HG03342 (cell line): Measurements from ENCODE around the gene KCNQ1.

Source experiments
- ATAC-seq: cut with Tn5 transposase; IDR thresholded peaks from one replicate; pipeline ENCODE4 v1.9.1; 2021; ENCODE audit warnings: mild to moderate bottlenecking, moderate library complexity; ENCODE audit not compliant: unreplicated experiment

Gene KCNQ1

DNA sequence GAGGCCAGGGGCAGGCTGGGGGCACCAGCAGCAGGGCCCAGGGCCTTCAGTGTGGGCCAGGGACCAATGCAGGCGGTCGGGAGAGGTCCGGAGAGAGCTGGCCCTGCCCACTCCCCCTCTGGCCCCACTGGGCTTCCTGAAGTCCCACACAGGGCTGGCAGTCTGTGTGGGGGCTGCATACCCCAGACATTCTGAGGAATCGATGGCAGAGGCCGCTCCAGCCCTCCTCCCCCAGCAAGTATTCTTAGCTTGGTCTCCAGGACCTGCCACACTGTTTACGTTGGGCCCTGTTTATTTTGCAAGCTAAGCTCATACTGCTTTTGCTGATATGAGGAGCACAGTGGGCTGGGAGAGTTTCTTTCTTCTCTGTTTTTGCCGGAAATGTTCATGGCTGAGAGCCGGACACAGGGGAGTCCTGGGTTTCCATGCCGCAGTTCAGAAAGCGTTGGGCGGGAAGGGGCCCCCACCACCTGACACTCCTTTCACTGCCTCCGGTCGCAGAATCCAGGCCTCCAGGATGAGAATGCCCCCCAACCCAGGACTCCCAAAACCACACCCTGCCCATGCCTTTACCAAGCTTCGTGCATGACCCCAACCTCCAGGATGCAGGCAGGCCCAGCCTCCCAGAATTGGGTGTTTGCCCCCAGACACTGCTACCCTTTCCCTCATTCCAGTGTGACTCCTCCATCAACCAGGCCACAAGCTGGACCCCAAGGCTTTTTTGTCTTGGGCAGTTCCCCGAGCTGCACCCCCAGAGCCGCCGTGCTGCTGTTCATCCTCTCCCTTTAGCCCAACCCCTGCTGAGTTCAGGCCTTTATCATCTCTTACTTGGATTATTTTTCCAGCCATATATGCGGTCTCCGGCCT lies 336.8 kb downstream of the KCNQ1 start:
- ATAC-seq, result no peak

DNA sequence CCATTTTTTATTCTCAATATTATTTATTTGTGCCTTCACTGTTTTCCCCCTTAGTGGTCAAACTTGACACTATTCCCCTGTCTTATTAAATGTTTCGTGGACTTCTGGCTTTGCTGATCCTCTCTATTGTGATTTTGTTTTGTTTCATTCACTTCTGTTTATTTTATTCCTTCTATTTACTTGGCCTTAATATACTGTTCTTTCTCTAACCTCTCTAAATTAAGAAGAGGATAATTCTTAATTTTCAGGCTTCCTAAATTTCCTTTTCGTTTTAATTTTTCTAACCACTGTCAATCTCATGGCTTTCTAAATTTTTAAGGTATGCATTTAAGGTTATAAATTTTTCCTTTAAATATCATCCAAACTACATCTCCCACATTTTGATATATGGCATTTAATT lies 338.0 kb downstream of the KCNQ1 start:
- no peak for ATAC-seq

DNA sequence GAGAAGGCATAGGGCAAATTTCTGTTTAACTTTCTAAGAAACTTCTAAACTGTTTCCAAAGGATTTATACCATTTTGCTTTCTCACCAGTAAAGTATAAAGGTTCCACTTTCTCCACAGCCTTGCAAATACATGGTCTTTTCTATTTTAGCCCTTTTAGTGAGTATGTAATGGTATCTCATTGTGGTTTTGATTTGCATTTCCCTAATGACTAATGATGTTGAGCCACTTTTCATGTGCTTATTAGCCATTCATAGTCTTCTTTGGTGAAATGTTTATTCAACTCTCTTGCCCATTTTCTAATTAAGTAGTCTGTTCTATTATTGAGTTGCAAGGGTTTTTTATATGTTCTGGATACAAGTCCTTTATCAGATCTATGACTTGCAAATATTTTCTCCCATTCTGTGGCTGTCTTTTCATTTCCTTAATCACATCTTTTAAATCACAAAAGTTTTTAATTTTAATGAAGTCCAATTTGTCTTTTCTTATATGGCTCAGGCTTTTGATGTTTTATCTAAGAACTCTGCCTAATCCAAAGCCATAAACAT lies 338.8 kb downstream of the KCNQ1 start:
- ATAC-seq, result no peak

DNA sequence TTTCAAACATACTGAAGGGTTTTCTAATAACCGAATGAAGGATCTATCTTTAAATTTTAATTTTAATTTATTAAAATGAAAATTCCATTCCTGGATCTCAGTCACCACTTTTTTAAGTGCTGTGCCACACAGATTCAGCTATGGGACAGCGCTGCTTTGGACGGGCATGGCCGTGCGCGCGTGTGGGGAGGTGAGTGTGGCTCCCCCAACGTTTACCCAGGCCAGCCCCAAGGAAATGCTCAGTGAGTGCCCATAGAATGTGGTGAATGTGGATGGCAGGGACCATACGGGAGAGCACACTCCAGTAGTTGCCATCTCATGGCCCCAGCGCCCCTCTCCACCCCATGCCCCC lies 343.0 kb downstream of the KCNQ1 start:
- no peak for ATAC-seq

DNA sequence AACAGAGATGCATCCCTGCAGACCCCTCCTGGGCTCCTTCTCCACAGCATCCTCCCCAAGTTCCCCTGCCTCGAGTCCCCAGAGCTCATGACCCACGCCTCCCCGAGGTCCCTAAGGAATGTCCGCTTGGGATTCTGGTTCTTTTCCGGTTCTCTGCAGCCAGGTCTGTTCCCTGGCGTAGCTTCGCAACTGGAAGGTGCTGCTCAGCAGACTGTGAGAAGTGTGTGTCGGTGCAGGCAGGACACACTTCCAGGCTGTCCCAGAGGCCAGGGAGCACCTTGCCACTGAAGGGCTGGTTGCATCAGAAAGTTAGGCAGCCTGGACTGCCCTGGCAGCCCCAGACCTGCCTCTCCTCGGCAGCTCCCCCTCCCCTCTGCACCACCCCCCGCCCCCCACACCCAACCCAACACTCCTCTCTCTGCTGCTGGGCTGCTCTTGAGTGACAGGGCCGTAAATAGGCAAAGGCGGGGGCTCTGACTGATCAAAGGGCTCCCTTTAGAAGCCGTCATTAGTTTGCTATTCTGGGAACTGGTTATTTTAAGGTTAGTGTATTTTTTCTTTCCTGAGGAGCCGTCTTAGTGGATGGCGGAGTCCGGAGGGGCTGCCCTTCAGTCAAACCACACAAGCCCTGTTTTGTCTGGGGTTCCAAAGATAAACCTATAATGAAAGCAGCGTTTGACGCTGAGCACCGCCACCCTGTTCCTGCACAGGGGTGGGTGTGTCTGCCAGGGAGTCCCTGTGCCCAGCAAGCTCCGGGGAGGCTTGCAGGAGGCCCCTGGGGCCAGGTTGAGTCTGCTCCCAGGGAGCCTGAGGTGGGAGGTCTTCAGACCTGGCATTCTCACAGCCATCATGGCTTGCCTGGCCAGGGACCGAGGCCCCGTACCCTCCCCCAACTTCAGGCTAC lies 343.6 kb downstream of the KCNQ1 start:
- ATAC-seq, result no peak

DNA sequence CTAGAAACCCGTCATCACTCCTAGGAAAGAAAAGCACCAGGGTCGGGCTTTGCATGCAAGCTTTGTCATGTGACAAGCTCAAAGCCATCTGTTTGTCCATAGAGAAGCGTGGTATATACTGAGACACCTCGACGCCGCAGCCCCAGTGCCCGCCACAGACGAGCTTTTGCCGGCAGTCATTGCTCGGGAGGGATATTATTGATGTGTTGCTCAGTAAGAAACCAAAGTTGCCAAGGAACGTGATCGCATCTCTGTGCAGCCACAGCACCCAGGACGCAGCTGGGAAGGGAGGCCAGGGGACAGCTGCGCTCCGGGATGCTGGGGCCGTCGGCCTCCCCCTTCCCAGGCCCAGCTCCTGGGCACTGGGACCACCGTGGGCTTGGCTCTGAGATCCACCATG lies 344.5 kb downstream of the KCNQ1 start:
- no peak for ATAC-seq

DNA sequence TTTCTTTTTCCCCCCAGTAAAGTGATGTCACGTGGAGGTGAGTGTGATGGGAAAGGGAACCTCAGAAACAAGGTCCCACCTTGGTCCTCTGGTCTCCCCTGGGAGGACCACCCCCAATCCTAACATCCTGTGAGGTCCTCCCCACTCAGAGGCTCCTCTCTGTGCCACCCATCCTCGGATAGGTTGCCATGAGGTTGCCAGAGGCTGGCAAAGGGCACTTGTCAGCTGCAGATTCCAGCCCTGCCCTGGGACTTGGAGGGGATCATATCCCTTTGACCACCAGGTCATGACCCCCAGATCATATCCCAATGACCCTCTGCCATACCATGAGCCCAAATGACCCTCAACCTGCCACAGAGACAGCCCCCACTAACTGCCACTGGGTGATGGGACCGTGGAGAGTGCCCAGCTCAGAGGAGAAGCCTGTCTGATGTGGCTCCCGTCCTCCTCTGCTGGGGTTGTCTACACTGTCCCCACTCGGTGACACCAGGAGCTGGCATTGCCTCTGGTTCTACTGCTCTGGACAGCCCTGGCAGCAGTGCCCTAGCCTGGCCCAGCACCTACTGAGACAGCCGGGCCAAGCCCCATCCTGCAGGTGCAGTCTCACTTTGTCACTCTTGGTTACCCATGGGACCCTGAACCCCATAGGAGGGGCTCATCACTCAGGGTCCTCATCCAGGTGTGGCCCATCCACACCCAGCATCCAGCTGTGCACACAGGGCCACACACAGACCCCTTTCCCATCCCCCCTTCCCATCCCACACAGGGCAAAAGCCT lies 345.2 kb downstream of the KCNQ1 start:
- ATAC-seq, result no peak

DNA sequence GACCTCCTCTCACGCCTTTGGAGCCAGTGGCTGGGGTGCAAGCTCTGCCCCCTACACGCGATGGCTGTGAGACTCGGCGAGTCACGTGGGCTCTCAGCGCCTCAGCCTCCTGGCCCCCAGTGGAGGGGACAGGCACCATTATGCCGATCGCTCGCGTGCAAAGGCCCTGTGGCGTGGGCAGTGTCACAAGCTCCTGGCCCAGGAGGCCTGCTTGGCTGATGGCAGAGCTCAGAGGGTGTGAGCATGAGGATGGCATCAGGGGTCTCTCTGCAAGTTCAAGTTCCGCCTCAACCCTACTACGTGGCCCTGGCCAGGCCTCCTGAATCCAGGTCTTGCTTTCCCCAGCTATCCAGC lies 345.7 kb downstream of the KCNQ1 start:
- no peak for ATAC-seq

DNA sequence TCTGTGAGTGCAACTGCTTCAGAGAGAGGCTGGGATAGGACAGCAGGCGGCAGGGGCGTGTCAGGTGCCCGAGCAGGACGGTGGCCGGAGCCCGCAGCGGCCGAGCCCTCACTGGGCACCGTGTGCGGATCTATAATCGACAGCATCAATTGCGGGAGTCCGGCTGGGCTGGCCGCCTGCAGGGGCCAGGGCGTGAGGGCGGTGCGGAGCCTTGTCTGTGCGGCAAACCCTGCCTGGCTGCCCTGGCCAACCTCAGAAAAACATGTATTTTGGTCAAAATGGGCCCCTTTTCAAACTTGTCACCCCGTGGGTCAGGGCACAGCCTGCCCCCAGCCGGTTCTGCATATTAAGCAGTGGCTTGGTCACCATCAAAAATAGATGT lies 346.3 kb downstream of the KCNQ1 start:
- no peak for ATAC-seq

DNA sequence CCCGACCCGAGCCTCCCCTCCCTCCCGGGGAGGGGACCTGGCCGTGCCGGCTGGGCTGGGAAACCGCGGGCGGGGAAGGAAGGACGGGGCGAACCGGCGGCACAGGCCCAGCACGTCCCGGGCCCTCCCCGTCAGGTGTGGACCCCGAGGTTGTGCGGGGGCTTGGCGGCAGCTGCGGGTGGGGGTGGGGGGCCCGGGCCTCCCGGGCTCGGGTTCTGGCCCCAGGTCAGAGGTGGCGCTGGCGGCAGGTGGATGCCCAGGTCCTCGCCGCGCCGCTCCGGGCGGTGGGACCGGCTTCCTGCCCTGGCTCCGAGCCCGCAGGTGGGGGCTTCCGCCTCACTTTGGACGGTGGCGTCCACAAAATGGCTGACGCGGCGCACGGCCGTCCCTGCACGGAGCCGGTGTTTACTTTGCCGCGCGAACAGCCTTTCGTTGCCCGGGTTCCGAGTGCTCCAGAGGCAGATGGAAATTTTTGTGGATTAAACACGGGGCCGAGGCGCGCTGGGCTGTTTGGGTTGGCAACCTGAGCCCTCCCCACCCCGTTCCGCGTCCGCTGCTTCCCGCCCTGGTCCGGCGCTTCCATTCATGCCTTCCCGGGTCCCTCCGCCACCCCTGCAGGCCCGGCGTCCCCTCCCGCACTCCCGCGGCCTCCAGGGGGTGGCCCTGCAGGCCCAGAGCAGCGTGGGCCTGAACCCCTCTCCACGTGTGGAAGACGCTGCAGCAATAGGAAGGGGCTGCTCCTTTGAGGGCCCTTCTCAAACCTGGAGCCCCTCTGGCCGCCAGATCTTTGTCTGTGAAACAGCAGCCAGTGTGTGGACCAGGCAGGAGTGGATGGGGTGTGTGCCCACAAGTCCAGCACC lies 346.9 kb downstream of the KCNQ1 start:
- no peak for ATAC-seq

DNA sequence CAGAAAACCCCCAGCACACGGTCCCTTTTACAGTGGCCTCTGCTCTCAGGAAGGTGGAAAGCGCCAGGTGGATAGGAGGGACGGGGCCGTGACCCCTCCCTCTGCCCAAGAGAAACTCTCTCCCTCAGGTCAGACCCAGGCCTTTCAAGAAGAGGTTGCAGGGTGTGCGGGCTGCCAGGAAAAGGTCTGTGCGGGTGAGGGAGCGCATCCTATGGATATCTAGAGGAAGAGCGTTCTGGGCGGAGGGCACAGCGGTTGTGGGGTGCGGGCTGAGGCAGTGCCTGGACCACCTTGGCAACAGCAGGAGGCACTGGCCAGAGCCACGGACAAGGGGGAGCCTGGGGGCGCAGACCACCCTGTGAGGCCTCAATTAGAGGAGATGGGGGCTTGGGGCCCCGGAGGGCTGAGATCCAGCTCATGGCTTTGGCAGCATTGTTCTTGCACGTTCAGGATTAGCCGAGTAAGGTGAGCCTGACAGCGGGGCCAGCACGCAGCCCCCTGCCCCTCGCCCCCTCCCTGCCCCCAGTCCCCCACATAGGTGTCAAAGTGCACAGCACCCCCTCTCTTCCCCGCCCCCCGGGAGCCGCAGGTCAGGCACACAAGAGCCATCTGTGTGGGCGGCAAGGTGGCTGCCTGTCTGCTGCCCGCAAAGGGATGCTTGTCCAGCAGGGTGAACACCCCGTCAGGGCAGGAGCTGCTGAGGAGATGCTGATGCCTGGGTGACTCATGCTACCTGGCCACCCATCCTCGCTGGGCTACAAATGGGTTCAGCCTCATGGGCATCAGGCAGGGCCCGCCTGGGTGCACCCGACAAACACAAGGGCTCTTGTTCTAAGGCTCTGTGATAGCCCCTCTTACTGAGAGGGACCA lies 347.8 kb downstream of the KCNQ1 start:
- no peak for ATAC-seq

DNA sequence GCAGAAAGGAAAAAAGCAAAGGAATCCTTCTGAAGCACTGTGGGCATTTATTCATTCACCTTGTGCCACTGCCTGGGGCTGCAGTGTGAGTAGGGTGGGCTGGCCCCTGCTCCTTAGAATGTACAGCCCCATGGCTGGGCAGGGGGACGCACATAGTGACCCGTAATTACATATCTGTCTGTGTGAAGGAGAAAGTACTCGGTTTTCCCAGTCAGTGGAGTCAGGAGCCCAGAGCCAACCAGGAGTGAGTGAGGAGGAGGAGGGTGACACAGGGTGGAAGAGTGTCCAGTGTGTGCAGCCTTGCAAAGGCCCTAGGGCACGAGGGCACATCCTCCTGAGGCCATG lies 348.9 kb downstream of the KCNQ1 start:
- no peak for ATAC-seq

DNA sequence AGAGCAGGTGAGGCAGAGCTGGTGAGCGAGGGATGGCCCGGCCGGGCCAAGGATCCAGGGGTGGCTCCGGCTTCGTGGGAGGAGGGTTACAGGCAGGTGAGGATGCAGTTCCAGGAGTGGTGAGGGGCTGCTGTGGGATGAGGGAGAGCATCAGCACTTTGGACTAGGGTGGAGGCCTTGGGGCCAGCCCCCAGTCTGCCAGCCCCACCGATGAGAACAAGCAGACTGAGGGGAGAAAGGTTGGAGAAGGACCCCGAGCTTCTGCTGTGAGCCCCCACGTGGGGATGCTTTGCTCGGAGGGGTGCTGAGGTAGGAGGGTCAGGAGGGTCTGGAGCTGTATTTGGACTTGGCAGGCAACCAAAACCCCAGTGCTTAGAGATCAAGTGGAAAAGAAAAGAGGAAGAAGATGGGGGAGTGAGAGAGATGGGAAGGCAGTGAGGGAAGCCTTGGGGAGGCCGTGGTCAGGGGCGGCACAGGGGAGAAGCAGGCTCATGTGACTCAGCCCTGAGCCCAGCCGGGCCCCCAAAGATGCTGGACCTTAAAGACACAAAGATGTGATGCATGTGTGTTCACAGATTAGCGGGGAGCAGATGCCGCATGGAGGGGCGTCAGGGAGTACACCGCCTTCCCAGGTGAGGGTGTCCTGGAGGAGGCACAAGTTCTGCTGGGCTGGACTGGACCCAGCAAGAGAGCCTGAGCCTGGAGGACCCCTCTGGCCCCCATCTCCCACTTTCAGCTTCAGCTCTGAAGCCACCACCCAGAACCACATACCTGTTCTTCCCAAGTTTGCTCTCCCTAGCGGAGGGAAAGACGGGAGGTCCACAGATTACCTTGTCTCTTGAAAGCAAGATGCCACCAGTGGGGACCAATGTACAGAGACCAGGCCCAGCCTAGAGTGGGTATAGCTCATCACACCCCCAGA lies 349.5 kb downstream of the KCNQ1 start:
- no peak for ATAC-seq

DNA sequence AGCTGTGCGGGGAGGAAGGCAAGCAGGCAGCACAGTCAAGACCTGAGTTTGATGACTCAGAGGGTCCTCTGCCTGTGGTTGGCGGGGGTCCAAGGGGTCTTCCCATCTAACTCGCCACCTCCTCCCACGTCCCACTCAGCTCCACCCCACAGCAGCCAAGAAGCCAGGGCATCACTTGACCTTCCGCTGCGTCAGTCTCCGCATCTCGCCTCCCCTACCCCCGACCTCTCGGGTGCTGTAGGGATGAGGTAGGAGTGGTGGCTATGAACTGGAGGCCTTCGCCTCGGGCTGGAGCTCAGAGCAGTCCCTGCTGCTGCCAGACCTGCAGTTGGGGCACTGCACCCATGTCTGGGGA lies 350.1 kb downstream of the KCNQ1 start:
- ATAC-seq, result no peak

DNA sequence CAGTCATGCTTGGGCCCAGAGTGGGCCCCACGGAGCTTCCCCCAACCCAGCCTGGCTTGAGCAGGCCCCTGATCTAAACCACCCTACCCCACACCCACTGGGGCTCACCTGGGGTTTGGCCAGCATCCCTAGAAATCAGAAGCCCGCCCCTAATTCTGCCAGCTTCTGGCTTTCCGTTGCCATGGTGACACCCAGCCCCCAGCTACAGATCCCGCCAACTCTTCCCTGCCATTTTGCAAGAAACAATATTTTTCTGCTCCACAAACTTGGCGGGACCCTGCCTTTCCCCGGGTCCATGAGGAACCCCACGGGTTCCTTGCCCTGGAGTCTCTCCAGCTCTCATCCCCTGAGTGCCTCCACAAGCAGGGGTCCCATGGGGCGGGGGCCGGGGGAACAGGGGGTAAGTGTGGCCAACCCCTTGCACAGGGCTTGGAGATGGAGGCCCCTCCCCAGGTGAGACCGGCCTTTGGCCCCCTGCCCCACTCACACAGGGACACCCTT lies 350.7 kb downstream of the KCNQ1 start:
- no peak for ATAC-seq

DNA sequence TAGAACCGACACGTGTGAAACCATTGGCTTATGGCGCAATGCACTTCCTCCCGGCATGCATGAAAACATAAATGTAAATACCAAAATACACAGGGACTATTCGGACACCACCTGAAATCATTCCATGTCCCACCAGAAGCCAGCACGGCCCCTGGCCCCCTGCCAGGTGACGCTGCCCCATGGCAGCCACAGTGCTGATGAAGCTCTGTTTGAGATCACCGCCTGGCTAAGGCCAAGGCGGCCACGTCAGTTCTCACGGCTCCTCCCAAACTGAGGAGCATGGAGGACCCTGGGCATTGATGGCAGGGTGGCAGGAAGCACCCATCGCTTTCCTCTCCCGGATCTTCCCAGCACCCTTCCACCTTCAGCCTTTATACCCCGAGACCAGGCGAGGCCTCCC lies 351.3 kb downstream of the KCNQ1 start:
- no peak for ATAC-seq

DNA sequence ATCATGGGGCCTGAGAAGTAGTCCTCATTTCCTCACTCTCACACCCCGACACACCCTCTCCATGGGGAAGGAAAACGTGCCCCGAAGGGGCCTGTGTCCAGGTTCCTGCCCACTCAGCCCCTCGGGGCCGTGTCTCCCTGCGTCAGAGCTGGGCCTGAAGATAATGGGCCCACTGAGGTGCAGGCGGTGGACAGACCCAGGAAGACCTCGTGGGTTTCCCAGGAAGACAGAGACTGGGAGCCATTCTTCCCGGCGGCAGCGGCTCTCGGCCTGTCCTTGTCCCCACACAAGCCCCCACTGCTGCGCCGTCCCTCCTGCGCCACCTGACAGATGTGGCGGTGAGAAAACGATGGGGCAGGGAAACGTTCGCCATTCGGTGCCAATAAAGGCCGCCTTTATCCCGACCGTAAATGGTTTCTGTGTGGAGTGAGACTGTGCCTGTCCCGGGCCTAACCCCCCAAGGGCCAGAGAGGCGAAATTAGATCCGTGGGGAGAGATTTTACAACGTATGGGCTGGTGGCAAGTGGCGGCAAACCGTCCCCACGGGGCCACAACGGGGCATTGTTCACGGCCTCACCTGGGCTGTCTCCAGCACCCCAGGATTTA lies 351.8 kb downstream of the KCNQ1 start:
- no peak for ATAC-seq
